HCT116 (cell line): ENCODE results near the gene CDH22.

Experiments used
- CTCF ChIP-seq, 3 experiments: fragments of 200-600 bp in 1 of 3; sonication (generic) in 1 of 3; IDR thresholded peaks in 2 of 3; conservative IDR thresholded peaks in 1 of 3; 2 replicates each; pipeline ENCODE4 v1.5.1; 2012 to 2017; ENCODE audit warnings: low read depth in 2 of 3, low read length in 2 of 3, antibody characterized with exemption in 1 of 3, borderline replicate concordance in 1 of 3, control low read depth in 1 of 3, mild to moderate bottlenecking in 1 of 3, mixed read lengths in 1 of 3, mixed run types in 1 of 3, moderate library complexity in 1 of 3; ENCODE audit not compliant: insufficient read depth in 1 of 3
- EZH2 ChIP-seq: fragments of 200-600 bp; sonication (generic); IDR thresholded peaks from 2 replicates; pipeline ENCODE4 v1.6.1; 2017; ENCODE audit warnings: antibody characterized with exemption, mixed run types
- POLR2A ChIP-seq: IDR thresholded peaks from 2 replicates; pipeline ENCODE4 v1.7.0; 2011; ENCODE audit warnings: borderline replicate concordance; ENCODE audit not compliant: insufficient read depth, insufficient read length; ENCODE audit errors: extremely low read depth
- POLR2AphosphoS5 ChIP-seq: IDR thresholded peaks from 2 replicates; pipeline ENCODE4 v1.6.1; 2011; ENCODE audit warnings: mild to moderate bottlenecking, low read depth, low read length, moderate library complexity
- SP1 ChIP-seq: IDR thresholded peaks from 2 replicates; pipeline ENCODE4 v1.6.1; 2012; ENCODE audit warnings: low read depth
- TF ChIP-seq, protein P1 (sequence below): IDR thresholded peaks from 2 replicates; pipeline ENCODE4 v1.6.1; 2012
- TF ChIP-seq, protein P2 (sequence below): IDR thresholded peaks from 2 replicates; pipeline ENCODE4 v1.6.1; 2012
- TF ChIP-seq, protein P3 (sequence below): IDR thresholded peaks from 2 replicates; pipeline ENCODE4 v1.6.1; 2012; ENCODE audit warnings: low read depth

GRCh38 chr20:46144432-46145025 is 163.8 kb downstream of the CDH22 start:
- TF ChIP-seq, protein P1, sequence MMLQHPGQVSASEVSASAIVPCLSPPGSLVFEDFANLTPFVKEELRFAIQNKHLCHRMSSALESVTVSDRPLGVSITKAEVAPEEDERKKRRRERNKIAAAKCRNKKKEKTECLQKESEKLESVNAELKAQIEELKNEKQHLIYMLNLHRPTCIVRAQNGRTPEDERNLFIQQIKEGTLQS = no peak
- TF ChIP-seq EZH2 = no peak
- no peak for TF ChIP-seq POLR2A
- TF ChIP-seq POLR2AphosphoS5 = no peak
- TF ChIP-seq CTCF (IDR thresholded peaks at IDR 0.05 in 2 of 3, conservative IDR thresholded peaks at IDR 0.05 in 1 of 3; ENCODE audit: borderline replicate concordance in 1 of 3, insufficient read depth in 1 of 3, low read depth in 2 of 3, low read length in 2 of 3) = no peak
- TF ChIP-seq, protein P2, sequence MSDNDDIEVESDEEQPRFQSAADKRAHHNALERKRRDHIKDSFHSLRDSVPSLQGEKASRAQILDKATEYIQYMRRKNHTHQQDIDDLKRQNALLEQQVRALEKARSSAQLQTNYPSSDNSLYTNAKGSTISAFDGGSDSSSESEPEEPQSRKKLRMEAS = no peak
- TF ChIP-seq, protein P3, sequence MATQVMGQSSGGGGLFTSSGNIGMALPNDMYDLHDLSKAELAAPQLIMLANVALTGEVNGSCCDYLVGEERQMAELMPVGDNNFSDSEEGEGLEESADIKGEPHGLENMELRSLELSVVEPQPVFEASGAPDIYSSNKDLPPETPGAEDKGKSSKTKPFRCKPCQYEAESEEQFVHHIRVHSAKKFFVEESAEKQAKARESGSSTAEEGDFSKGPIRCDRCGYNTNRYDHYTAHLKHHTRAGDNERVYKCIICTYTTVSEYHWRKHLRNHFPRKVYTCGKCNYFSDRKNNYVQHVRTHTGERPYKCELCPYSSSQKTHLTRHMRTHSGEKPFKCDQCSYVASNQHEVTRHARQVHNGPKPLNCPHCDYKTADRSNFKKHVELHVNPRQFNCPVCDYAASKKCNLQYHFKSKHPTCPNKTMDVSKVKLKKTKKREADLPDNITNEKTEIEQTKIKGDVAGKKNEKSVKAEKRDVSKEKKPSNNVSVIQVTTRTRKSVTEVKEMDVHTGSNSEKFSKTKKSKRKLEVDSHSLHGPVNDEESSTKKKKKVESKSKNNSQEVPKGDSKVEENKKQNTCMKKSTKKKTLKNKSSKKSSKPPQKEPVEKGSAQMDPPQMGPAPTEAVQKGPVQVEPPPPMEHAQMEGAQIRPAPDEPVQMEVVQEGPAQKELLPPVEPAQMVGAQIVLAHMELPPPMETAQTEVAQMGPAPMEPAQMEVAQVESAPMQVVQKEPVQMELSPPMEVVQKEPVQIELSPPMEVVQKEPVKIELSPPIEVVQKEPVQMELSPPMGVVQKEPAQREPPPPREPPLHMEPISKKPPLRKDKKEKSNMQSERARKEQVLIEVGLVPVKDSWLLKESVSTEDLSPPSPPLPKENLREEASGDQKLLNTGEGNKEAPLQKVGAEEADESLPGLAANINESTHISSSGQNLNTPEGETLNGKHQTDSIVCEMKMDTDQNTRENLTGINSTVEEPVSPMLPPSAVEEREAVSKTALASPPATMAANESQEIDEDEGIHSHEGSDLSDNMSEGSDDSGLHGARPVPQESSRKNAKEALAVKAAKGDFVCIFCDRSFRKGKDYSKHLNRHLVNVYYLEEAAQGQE = no peak
- TF ChIP-seq SP1 = no peak
